ENCODE results near the gene ZNF469. TPM values are rescaled to one million over a fixed set of nuclear protein-coding genes. Genes with fewer than 3 reads are reported as not detected.

Gene ZNF469
- total and polyA plus RNA-seq, 2 donors (not counting 3 experiments of a cell fraction or from before 2014, with no cell fraction given) = 0.90 to 5.7 TPM

GRCh38 chr16:88394426-88394825 lies 11.7 kb downstream of the ZNF469 start:
- H3K79me2 ChIP-seq (ENCODE audit: control insufficient read depth, insufficient read depth, low read length) = no peaks in the 10 kb centered on the region
- no peak for DNase-seq (ENCODE audit: low read depth, low spot score)
- no peak overlapping the region for H3K4me2 ChIP-seq (ENCODE audit: insufficient read depth, low read length)
- ChIA-PET POLR2A (no interaction called here), CTCF (no interaction called here)
- no peak overlapping the region for H3K9ac ChIP-seq (replicated peaks; ENCODE audit: extremely low read depth, insufficient read depth, low read length)
- H3K9me1 ChIP-seq (replicated peaks; ENCODE audit: control insufficient read depth, extremely low read depth, insufficient read depth, low read length) = no peaks in the 10 kb centered on the region
- H3K4me3 ChIP-seq (replicated peaks in 1 of 3; ENCODE audit: insufficient read depth in 1 of 3, low read depth in 1 of 3, low read length in 3 of 3) = no peak overlapping the region
- dilution Hi-C loops (cut with MboI; ENCODE audit: extremely low pct_ligation_motif_present, low sequenced_read_pairs) = no loop called here
- H3K27ac ChIP-seq (ENCODE audit: insufficient read depth, low read depth, low read length) = no peak overlapping the region
- no peaks in the 10 kb centered on the region for H3K4me1 ChIP-seq (ENCODE audit: control insufficient read depth, extremely low read depth, insufficient read depth, low read length)
- H3K27me3 ChIP-seq (ENCODE audit: control insufficient read depth in 2 of 2, insufficient read depth in 2 of 2, low read length in 2 of 2) = peaks cover 6 to 10% of the 10 kb centered on the region in 2 experiments
- no peaks in the 10 kb centered on the region for H3K9me3 ChIP-seq (replicated peaks; ENCODE audit: control insufficient read depth, insufficient read depth, low read length)
- H3K36me3 ChIP-seq (ENCODE audit: control insufficient read depth in 2 of 2, extremely low read depth in 1 of 2, insufficient read depth in 2 of 2, low read length in 2 of 2) = no peaks in the 10 kb centered on the region
- no peaks in the 10 kb centered on the region for H4K20me1 ChIP-seq (replicated peaks; ENCODE audit: control insufficient read depth, extremely low read depth, insufficient read depth, low read length)
- intact Hi-C loops (cut with micrococcal nuclease) = no loop called here
- TF ChIP-seq, protein P1, sequence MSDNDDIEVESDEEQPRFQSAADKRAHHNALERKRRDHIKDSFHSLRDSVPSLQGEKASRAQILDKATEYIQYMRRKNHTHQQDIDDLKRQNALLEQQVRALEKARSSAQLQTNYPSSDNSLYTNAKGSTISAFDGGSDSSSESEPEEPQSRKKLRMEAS (IDR thresholded peaks at IDR 0.05; ENCODE audit: insufficient read depth, insufficient read length) = no peak
- TF ChIP-seq FOS (IDR thresholded peaks at IDR 0.05; ENCODE audit: borderline replicate concordance, insufficient read depth, low read length) (no peak), JUN (IDR thresholded peaks at IDR 0.05; ENCODE audit: borderline replicate concordance, insufficient read depth, insufficient read length, low read depth) (no peak), EZH2 (IDR thresholded peaks at IDR 0.05; ENCODE audit: borderline replicate concordance, low read depth, low read length, severe bottlenecking) (no peak), GATA2 (IDR thresholded peaks at IDR 0.05; ENCODE audit: insufficient read depth, insufficient read length, low read depth, low read length) (no peak), POLR2A (IDR thresholded peaks at IDR 0.05; ENCODE audit: low read depth, low read length) (no peak), POLR2AphosphoS5 (IDR thresholded peaks at IDR 0.05; ENCODE audit: insufficient read depth, low read depth, low read length) (no peak), MYC (IDR thresholded peaks at IDR 0.05; ENCODE audit: low read depth, low read length) (no peak)
- TF ChIP-seq, protein P2, sequence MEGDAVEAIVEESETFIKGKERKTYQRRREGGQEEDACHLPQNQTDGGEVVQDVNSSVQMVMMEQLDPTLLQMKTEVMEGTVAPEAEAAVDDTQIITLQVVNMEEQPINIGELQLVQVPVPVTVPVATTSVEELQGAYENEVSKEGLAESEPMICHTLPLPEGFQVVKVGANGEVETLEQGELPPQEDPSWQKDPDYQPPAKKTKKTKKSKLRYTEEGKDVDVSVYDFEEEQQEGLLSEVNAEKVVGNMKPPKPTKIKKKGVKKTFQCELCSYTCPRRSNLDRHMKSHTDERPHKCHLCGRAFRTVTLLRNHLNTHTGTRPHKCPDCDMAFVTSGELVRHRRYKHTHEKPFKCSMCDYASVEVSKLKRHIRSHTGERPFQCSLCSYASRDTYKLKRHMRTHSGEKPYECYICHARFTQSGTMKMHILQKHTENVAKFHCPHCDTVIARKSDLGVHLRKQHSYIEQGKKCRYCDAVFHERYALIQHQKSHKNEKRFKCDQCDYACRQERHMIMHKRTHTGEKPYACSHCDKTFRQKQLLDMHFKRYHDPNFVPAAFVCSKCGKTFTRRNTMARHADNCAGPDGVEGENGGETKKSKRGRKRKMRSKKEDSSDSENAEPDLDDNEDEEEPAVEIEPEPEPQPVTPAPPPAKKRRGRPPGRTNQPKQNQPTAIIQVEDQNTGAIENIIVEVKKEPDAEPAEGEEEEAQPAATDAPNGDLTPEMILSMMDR (IDR thresholded peaks at IDR 0.05; ENCODE audit: extremely low read depth in 1 of 2, insufficient read depth in 1 of 2, low read depth in 1 of 2, low read length in 2 of 2) = no peak
- no peak overlapping the region for H2AFZ ChIP-seq (ENCODE audit: low read depth, low read length)
- BruUV-seq (replicated peaks) = no TSS peak
- FAIRE-seq = no peak
